Measurements from ENCODE around the gene TESMIN. TPM values are rescaled to one million over a fixed set of nuclear protein-coding genes. Genes with fewer than 3 reads are reported as not detected.

The TESMIN gene
- 0.85 TPM for polyA plus RNA-seq (ENCODE audit: insufficient read length)

- peak; percentile 36 for DNase-seq
Observed at GRCh38 chr11:68751331-68751856, at the start of gene TESMIN. Gene TESMIN (minus strand): TSS chr11:68751520. CDS start chr11:68750660, 860 bp downstream.

GRCh38 chr11:68798221-68798813 is 47.0 kb upstream of the TESMIN start:
- no peak for DNase-seq

GRCh38 chr11:68796801-68797200 is 45.5 kb upstream of the TESMIN start:
- no peak for DNase-seq

GRCh38 chr11:68792400-68792966 is 41.2 kb upstream of the TESMIN start:
- DNase-seq = no peak

GRCh38 chr11:68784653-68785052 is 33.3 kb upstream of the TESMIN start:
- no peak for DNase-seq

GRCh38 chr11:68783216-68783821 is 32.0 kb upstream of the TESMIN start:
- no peak for DNase-seq

GRCh38 chr11:68782711-68783110 is 31.4 kb upstream of the TESMIN start:
- DNase-seq = no peak

GRCh38 chr11:68780829-68781228 is 29.5 kb upstream of the TESMIN start:
- no peak for DNase-seq

- DNase-seq = no peak
Observed at GRCh38 chr11:68778205-68778604, 26.9 kb upstream of the TESMIN start.

- no peak for DNase-seq
Observed at GRCh38 chr11:68776442-68777235, 25.3 kb upstream of the TESMIN start.

GRCh38 chr11:68775951-68776388 is 24.6 kb upstream of the TESMIN start:
- DNase-seq = no peak

GRCh38 chr11:68774194-68774585 is 22.9 kb upstream of the TESMIN start:
- DNase-seq = no peak

GRCh38 chr11:68773521-68774193 is 22.3 kb upstream of the TESMIN start:
- DNase-seq = no peak

- no peak for DNase-seq
Observed at GRCh38 chr11:68772936-68773335, 21.6 kb upstream of the TESMIN start.

GRCh38 chr11:68770781-68771180 is 19.5 kb upstream of the TESMIN start:
- DNase-seq = no peak

- DNase-seq = no peak
Observed at GRCh38 chr11:68767672-68768071, 16.4 kb upstream of the TESMIN start.

- DNase-seq = no peak
Observed at GRCh38 chr11:68766786-68767185, 15.5 kb upstream of the TESMIN start.

- DNase-seq = no peak
Observed at GRCh38 chr11:68764746-68765145, 13.4 kb upstream of the TESMIN start.

GRCh38 chr11:68763926-68764657 is 12.8 kb upstream of the TESMIN start:
- DNase-seq = no peak

- no peak for DNase-seq
Observed at GRCh38 chr11:68763181-68763721, 11.9 kb upstream of the TESMIN start.

GRCh38 chr11:68762481-68762880 is 11.2 kb upstream of the TESMIN start:
- no peak for DNase-seq

All from hindlimb muscle (tissue), 1 donor.